Ishikawa (cell line): Measurements from ENCODE around the gene EP400.

Experiments used
- CEBPB ChIP-seq: IDR thresholded peaks from 2 replicates; pipeline ENCODE4 v1.6.1; 2012
- CREB1 ChIP-seq: IDR thresholded peaks from 2 replicates; pipeline ENCODE4 v1.6.1; 2012; ENCODE audit warnings: low read depth
- EGR1 ChIP-seq: IDR thresholded peaks from 2 replicates; pipeline ENCODE4 v1.6.1; 2012
- EP300 ChIP-seq: IDR thresholded peaks from 2 replicates; pipeline ENCODE4 v1.6.1; 2012; ENCODE audit warnings: borderline replicate concordance
- FOXM1 ChIP-seq: IDR thresholded peaks from 2 replicates; pipeline ENCODE4 v1.6.1; 2012; ENCODE audit warnings: low read depth, borderline replicate concordance
- MAX ChIP-seq: IDR thresholded peaks from 2 replicates; pipeline ENCODE4 v1.6.1; 2012
- NFIC ChIP-seq: IDR thresholded peaks from 2 replicates; pipeline ENCODE4 v1.6.1; 2012
- RAD21 ChIP-seq: IDR thresholded peaks from 2 replicates; pipeline ENCODE4 v1.6.1; 2012; ENCODE audit warnings: low read depth
- REST ChIP-seq: IDR thresholded peaks from 2 replicates; pipeline ENCODE4 v1.6.1; 2012; ENCODE audit warnings: low read depth, mild to moderate bottlenecking
- TAF1 ChIP-seq: IDR thresholded peaks from 2 replicates; pipeline ENCODE4 v1.6.1; 2012; ENCODE audit warnings: low read depth, mild to moderate bottlenecking
- TCF12 ChIP-seq: IDR thresholded peaks from 2 replicates; pipeline ENCODE4 v1.6.1; 2012; ENCODE audit warnings: low read depth
- TEAD4 ChIP-seq: IDR thresholded peaks from 2 replicates; pipeline ENCODE4 v1.6.1; 2012
- USF1 ChIP-seq: IDR thresholded peaks from 2 replicates; pipeline ENCODE4 v1.6.1; 2012
- YY1 ChIP-seq: IDR thresholded peaks from 2 replicates; pipeline ENCODE4 v1.6.1; 2012; ENCODE audit warnings: low read depth
- ZBTB7A ChIP-seq: IDR thresholded peaks from 2 replicates; pipeline ENCODE4 v1.6.1; 2012; ENCODE audit warnings: low read depth

EP400 gene

GRCh38 chr12:132114667-132115066, 164.9 kb downstream of the EP400 start:
- TF ChIP-seq TAF1, result no peak

GRCh38 chr12:132115500-132115899, 165.8 kb downstream of the EP400 start:
- TF ChIP-seq ZBTB7A, result no peak
- no peak for TF ChIP-seq EP300
- no peak for TF ChIP-seq TEAD4
- no peak for TF ChIP-seq EGR1
- TF ChIP-seq TCF12, result no peak
- no peak for TF ChIP-seq CEBPB
- no peak for TF ChIP-seq NFIC
- no peak for TF ChIP-seq REST
- no peak for TF ChIP-seq FOXM1
- no peak for TF ChIP-seq TAF1
- no peak for TF ChIP-seq YY1
- no peak for TF ChIP-seq RAD21
- TF ChIP-seq MAX, result no peak
- no peak for TF ChIP-seq USF1
- TF ChIP-seq CREB1, result no peak

GRCh38 chr12:132116709-132117557, 167.2 kb downstream of the EP400 start:
- TF ChIP-seq NFIC (no peak), CEBPB (no peak), USF1 (no peak), TAF1 (no peak)

GRCh38 chr12:132117558-132117875, 167.8 kb downstream of the EP400 start:
- no peak for TF ChIP-seq RAD21
- TF ChIP-seq FOXM1, result no peak
- no peak for TF ChIP-seq REST
- no peak for TF ChIP-seq USF1
- no peak for TF ChIP-seq NFIC
- TF ChIP-seq YY1, result no peak
- no peak for TF ChIP-seq CEBPB
- TF ChIP-seq EGR1, result no peak
- TF ChIP-seq CREB1, result no peak
- no peak for TF ChIP-seq TAF1

- TF ChIP-seq CREB1 (no peak), TEAD4 (no peak), USF1 (no peak), FOXM1 (no peak), NFIC (no peak), EP300 (no peak), MAX (no peak), CEBPB (no peak), TCF12 (no peak), RAD21 (no peak), REST (no peak), YY1 (no peak)
Observed at GRCh38 chr12:132118876-132119275, 169.1 kb downstream of the EP400 start.
